Smooth muscle cell (in vitro differentiated cells): ENCODE results near the gene ABI3BP. TPM values are rescaled to one million over a fixed set of nuclear protein-coding genes. Genes with fewer than 3 reads are reported as not detected.

Experiments
- DNase-seq: peaks from one replicate; lab custom pipeline; 2025; ENCODE audit not compliant: unreplicated experiment; lab: John Stamatoyannopoulos, UW
- H2AFZ ChIP-seq: fragments of 200-600 bp; sonication (generic); 2 replicates; pipeline ENCODE4 v1.6.0; 2016; ENCODE audit warnings: antibody characterized with exemption, low read depth, mild to moderate bottlenecking
- H3F3A ChIP-seq: fragments of 200-600 bp; sonication (generic); 2 replicates; pipeline ENCODE4 v1.6.0; 2017; ENCODE audit warnings: antibody characterized with exemption, low read depth
- H3K27ac ChIP-seq: fragments of 200-600 bp; sonication (generic); 2 replicates; pipeline ENCODE4 v1.5.1; 2016; ENCODE audit warnings: low read depth, mild to moderate bottlenecking
- H3K27me3 ChIP-seq: fragments of 200-600 bp; sonication (generic); 2 replicates; pipeline ENCODE4 v1.6.1; 2016; ENCODE audit warnings: low read depth, mild to moderate bottlenecking
- H3K36me3 ChIP-seq: fragments of 200-600 bp; sonication (generic); 2 replicates; pipeline ENCODE4 v1.5.1; 2016; ENCODE audit warnings: low read depth
- H3K4me1 ChIP-seq: fragments of 200-600 bp; sonication (generic); 2 replicates; pipeline ENCODE4 v1.5.1; 2016; ENCODE audit warnings: low read depth
- H3K4me2 ChIP-seq: fragments of 200-600 bp; sonication (generic); 2 replicates; pipeline ENCODE4 v1.6.0; 2016; ENCODE audit warnings: mild to moderate bottlenecking
- H3K4me3 ChIP-seq: fragments of 200-600 bp; sonication (generic); 2 replicates; pipeline ENCODE4 v1.5.1; 2016; ENCODE audit warnings: mild to moderate bottlenecking
- H3K79me2 ChIP-seq: fragments of 200-600 bp; sonication (generic); 2 replicates; pipeline ENCODE4 v1.6.0; 2016; ENCODE audit warnings: low read depth, mild to moderate bottlenecking
- H3K9ac ChIP-seq: fragments of 200-600 bp; sonication (generic); 2 replicates; pipeline ENCODE4 v1.6.0; 2016; ENCODE audit warnings: low read depth
- H3K9me3 ChIP-seq: fragments of 200-600 bp; sonication (generic); replicated peaks from 2 replicates; pipeline ENCODE4 v1.5.1; 2016; ENCODE audit warnings: low read depth
- H4K20me1 ChIP-seq: fragments of 200-600 bp; sonication (generic); 2 replicates; pipeline ENCODE4 v1.6.0; 2016; ENCODE audit warnings: low read depth
- WGBS: methylation state at CpG from one replicate; pipeline ENCODE4 v1.1.7; 2016; ENCODE audit warnings: low lambda C conversion rate; 5-methylcytosine and 5-hydroxymethylcytosine counted together
- polyA plus RNA-seq: library from polyadenylated mRNA; unstranded; fragments of >200 nt; fragmentation: Nextera tagmentation; extraction: Ambion mirVana; gene quantifications from 2 replicates; pipeline ENCODE4 v1.2.1, GENCODE V29; 2016
- total RNA-seq: library from RNA; depleted of rRNA; stranded (reverse); fragments of >200 nt; gene quantifications from 2 replicates; pipeline ENCODE4 v1.2.3, GENCODE V29; 2014
- TF ChIP-seq, protein P1 (sequence below): fragments of 200-600 bp; sonication (generic); IDR thresholded peaks from 2 replicates; pipeline ENCODE4 v1.5.1; 2017; ENCODE audit warnings: borderline replicate concordance, mild to moderate bottlenecking, antibody characterized with exemption; ENCODE audit not compliant: insufficient read depth, poor library complexity, severe bottlenecking

The ABI3BP gene
- total and polyA plus RNA-seq, 2 experiments from 2014 or later = 0.47 to 0.58 TPM

DNA sequence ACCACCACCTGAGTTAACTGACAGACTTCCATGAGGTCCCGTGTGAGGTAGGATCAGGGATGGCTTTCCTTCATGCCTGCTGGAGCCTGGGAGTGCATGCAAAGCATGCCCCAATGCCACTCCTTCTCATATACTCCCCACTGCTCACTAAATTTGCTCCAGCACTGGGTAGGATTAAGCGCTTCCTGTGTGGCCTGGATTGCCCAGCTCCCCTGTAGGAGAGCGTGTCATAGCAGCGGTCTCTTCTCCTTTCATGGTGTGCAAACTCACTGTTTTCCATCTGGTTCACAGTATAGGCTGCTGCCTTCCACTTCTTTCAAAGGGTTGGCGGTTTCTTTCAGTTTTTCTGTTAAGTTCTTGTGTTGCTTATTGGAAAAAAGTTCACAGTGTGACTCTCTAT lies 34.1 kb upstream of the ABI3BP start:
- Histone ChIP-seq H4K20me1 (no peaks in the 10 kb centered on the region), H3K9ac (no peak overlapping the region), H3K27me3 (no peaks in the 10 kb centered on the region), H3K36me3 (no peaks in the 10 kb centered on the region), H3K9me3 (peaks cover 3% of the 10 kb centered on the region), H3K27ac (no peak overlapping the region), H3K79me2 (no peaks in the 10 kb centered on the region), H3K4me3 (no peak overlapping the region), H3F3A (no peaks in the 10 kb centered on the region), H2AFZ (no peak overlapping the region), H3K4me1 (no peaks in the 10 kb centered on the region), H3K4me2 (no peak overlapping the region)
- TF ChIP-seq, protein P1, sequence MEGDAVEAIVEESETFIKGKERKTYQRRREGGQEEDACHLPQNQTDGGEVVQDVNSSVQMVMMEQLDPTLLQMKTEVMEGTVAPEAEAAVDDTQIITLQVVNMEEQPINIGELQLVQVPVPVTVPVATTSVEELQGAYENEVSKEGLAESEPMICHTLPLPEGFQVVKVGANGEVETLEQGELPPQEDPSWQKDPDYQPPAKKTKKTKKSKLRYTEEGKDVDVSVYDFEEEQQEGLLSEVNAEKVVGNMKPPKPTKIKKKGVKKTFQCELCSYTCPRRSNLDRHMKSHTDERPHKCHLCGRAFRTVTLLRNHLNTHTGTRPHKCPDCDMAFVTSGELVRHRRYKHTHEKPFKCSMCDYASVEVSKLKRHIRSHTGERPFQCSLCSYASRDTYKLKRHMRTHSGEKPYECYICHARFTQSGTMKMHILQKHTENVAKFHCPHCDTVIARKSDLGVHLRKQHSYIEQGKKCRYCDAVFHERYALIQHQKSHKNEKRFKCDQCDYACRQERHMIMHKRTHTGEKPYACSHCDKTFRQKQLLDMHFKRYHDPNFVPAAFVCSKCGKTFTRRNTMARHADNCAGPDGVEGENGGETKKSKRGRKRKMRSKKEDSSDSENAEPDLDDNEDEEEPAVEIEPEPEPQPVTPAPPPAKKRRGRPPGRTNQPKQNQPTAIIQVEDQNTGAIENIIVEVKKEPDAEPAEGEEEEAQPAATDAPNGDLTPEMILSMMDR = no peak
- 92% methylated on average over 5 of the region's 5 CpGs for WGBS
- no peak for DNase-seq

DNA sequence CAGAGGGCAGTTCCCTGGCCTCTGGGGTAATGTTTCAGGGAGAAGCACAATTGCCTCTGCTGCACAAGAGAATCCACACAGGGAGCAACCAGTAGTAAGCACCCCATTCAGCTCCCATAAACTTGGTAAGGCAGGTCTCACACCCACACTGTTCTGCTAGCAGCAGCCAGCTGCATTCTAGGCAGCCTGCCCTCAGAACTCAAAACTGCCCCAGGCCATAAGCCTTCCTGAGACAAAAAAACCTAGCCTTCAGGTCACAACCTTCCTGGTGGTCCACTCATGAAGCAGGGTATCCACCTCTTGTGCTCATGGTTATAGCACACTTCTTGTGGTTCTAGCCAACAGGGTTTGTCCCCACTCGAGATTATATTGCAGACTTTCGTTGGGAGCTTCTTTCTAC lies 33.7 kb upstream of the ABI3BP start:
- no peaks in the 10 kb centered on the region for H3K4me1 ChIP-seq
- no peaks in the 10 kb centered on the region for H3K36me3 ChIP-seq
- no peaks in the 10 kb centered on the region for H4K20me1 ChIP-seq
- H3F3A ChIP-seq = no peaks in the 10 kb centered on the region
- TF ChIP-seq, protein P1 = no peak
- no peak overlapping the region for H2AFZ ChIP-seq
- H3K79me2 ChIP-seq = no peaks in the 10 kb centered on the region
- no peaks in the 10 kb centered on the region for H3K27me3 ChIP-seq
- H3K9ac ChIP-seq = no peak overlapping the region
- H3K4me2 ChIP-seq = no peak overlapping the region
- H3K4me3 ChIP-seq = no peak overlapping the region
- H3K27ac ChIP-seq = no peak overlapping the region
- peaks cover 3% of the 10 kb centered on the region for H3K9me3 ChIP-seq
- WGBS = 81% methylated on average over 2 of the region's 2 CpGs
- DNase-seq = no peak

DNA sequence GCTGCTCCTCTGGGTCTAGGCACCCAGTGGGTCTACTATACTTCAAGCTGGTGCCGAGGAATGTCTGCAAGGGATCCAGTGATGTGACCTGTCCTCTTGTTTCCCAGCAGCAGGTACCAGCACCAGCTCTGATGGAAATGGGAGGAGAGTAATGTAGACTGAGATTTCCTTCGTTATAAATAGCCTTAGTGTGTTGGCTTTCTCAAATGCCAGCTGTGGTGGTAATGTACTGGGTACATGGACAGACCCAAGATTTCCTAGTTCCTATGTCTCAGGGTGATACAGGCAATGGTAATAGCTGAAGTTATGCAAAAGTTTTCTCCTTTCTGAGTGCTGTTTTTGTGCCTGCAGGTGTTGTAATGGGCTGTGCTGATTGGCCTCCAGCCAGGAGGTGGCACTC lies 33.0 kb upstream of the ABI3BP start:
- TF ChIP-seq, protein P1 = no peak
- H3K36me3 ChIP-seq = no peaks in the 10 kb centered on the region
- no peaks in the 10 kb centered on the region for H3K79me2 ChIP-seq
- no peaks in the 10 kb centered on the region for H3K4me1 ChIP-seq
- peaks cover 3% of the 10 kb centered on the region for H3K9me3 ChIP-seq
- H3K4me2 ChIP-seq = no peak overlapping the region
- H3K4me3 ChIP-seq = no peak overlapping the region
- H3K9ac ChIP-seq = no peak overlapping the region
- no peaks in the 10 kb centered on the region for H4K20me1 ChIP-seq
- no peak for DNase-seq
- H2AFZ ChIP-seq = no peak overlapping the region
- H3F3A ChIP-seq = no peaks in the 10 kb centered on the region
- no peaks in the 10 kb centered on the region for H3K27me3 ChIP-seq
- H3K27ac ChIP-seq = no peak overlapping the region
- 90% methylated on average over 2 of the region's 2 CpGs for WGBS

DNA sequence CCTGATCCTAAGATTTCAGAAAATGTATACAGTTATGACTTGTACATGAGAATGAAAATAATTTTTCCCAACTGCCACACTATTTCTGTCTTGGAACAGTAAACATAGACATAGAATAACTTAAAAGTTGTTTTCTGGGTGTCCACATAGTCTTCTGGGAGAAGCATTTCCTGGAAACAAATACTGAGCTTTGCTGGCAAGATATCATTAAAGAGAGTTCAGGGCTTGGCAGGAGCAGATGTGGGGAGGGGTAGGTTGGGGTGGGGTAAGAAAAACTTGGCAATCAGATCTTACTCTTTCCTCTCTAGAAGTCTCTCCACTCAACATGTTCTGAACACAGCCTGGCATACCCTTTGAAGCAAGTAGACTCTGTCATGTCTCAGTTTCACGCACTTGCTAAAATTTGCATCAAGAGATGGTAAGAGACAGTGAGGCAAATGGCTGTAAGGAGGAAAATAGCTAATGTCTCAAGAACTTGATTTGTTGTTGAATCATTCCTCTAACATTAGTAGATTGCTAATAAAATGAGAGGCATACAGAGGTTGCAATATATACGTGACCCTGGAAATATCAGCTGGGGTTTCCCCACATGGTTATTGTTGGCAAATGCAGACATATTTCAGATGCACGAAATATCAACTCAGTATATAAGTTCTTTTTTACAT lies 27.3 kb upstream of the ABI3BP start:
- H3F3A ChIP-seq = no peaks in the 10 kb centered on the region
- DNase-seq = no peak
- H2AFZ ChIP-seq = peak overlapping the region; percentile 56
- H3K4me2 ChIP-seq = no peak overlapping the region
- H3K27me3 ChIP-seq = no peaks in the 10 kb centered on the region
- H3K9me3 ChIP-seq = no peaks in the 10 kb centered on the region
- no peaks in the 10 kb centered on the region for H3K79me2 ChIP-seq
- no peaks in the 10 kb centered on the region for H3K4me1 ChIP-seq
- whole genome bisulfite sequencing = 76% methylated on average over 3 of the region's 3 CpGs
- no peak overlapping the region for H3K4me3 ChIP-seq
- no peaks in the 10 kb centered on the region for H3K36me3 ChIP-seq
- no peak overlapping the region for H3K9ac ChIP-seq
- TF ChIP-seq, protein P1 = no peak
- H3K27ac ChIP-seq = peak overlapping the region; percentile 13
- H4K20me1 ChIP-seq = no peaks in the 10 kb centered on the region
